ENCODE measurements around the gene TAL1. TPM values are rescaled to one million over a fixed set of nuclear protein-coding genes. Genes with fewer than 3 reads are reported as not detected.

TAL1 gene
- total and polyA plus RNA-seq, 7 donors: 0.73 to 2.1 (median 1.5) TPM

- intact Hi-C loops (cut with DNase I): no loop called here
- Histone ChIP-seq H3K36me3 (ENCODE audit: insufficient read depth in 1 of 2, low read depth in 1 of 2) (no peaks in the 10 kb centered on the region), H3K4me1 (no peaks in the 10 kb centered on the region), H3K9me3 (no peaks in the 10 kb centered on the region), H3K27me3 (ENCODE audit: insufficient read depth in 3 of 3, low read length in 2 of 3) (peaks cover 0 to 23% (median 4%) of the 10 kb centered on the region in 3 donors), H3K27ac (no peak overlapping the region), H3K4me3 (no peak overlapping the region)
- ATAC-seq (no peak), DNase-seq (no peak)
- no peak for TF ChIP-seq CTCF (IDR thresholded peaks at IDR 0.05)
- WGBS, 3 donors: 48 to 67% (median 64%) methylated on average over 3 of the region's 3 CpGs
Observed at GRCh38 chr1:47244339-47244862, 12.4 kb upstream of the TAL1 start.

GRCh38 chr1:47243910-47244309 lies 11.9 kb upstream of the TAL1 start:
- ATAC-seq (no peak), DNase-seq (no peak)
- Histone ChIP-seq H3K4me1 (no peaks in the 10 kb centered on the region), H3K36me3 (ENCODE audit: insufficient read depth in 1 of 2, low read depth in 1 of 2) (no peaks in the 10 kb centered on the region), H3K9me3 (no peaks in the 10 kb centered on the region), H3K4me3 (no peak overlapping the region), H3K27ac (no peak overlapping the region), H3K27me3 (ENCODE audit: insufficient read depth in 3 of 3, low read length in 2 of 3) (peaks cover 0 to 23% (median 4%) of the 10 kb centered on the region in 3 donors)
- intact Hi-C loops (cut with DNase I): no loop called here
- 54 to 55% (median 55%) methylated on average over 5 of the region's 5 CpGs for WGBS, 3 donors
- TF ChIP-seq CTCF (IDR thresholded peaks at IDR 0.05): no peak

- Histone ChIP-seq H3K27ac (no peak overlapping the region), H3K27me3 (ENCODE audit: insufficient read depth in 3 of 3, low read length in 2 of 3) (peaks cover 0 to 23% (median 4%) of the 10 kb centered on the region in 3 donors), H3K4me1 (no peaks in the 10 kb centered on the region), H3K36me3 (ENCODE audit: insufficient read depth in 1 of 2, low read depth in 1 of 2) (no peaks in the 10 kb centered on the region), H3K4me3 (no peak overlapping the region), H3K9me3 (no peaks in the 10 kb centered on the region)
- DNase-seq (no peak), ATAC-seq (no peak)
- TF ChIP-seq CTCF (IDR thresholded peaks at IDR 0.05): no peak
- WGBS, 3 donors: 62 to 74% (median 73%) methylated on average over 11 of the region's 11 CpGs
- intact Hi-C loops (cut with DNase I): no loop called here
Observed at GRCh38 chr1:47241114-47242113, 9.4 kb upstream of the TAL1 start.

- DNase-seq: no peak
- H3K27me3 ChIP-seq (ENCODE audit: insufficient read depth in 3 of 3, low read length in 2 of 3): peaks cover 0 to 15% (median 4%) of the 10 kb centered on the region in 3 donors
Observed at GRCh38 chr1:47238935-47239592, 7.0 kb upstream of the TAL1 start.

More at GRCh38 chr1:47238935-47239592, 7.0 kb upstream of the TAL1 start:
- intact Hi-C loops (cut with DNase I): no loop called here
- ATAC-seq: no peak
- H3K9me3 ChIP-seq: no peaks in the 10 kb centered on the region
- no peaks in the 10 kb centered on the region for H3K4me1 ChIP-seq
- no peak overlapping the region for H3K27ac ChIP-seq
- H3K36me3 ChIP-seq (ENCODE audit: insufficient read depth in 1 of 2, low read depth in 1 of 2): no peaks in the 10 kb centered on the region
- TF ChIP-seq CTCF (IDR thresholded peaks at IDR 0.05): no peak
- H3K4me3 ChIP-seq: no peak overlapping the region
- WGBS, 3 donors: 72 to 74% (median 72%) methylated on average over 5 of the region's 5 CpGs

All from psoas muscle (tissue), 8 donors.